HG03558 (cell line): ENCODE measurements around the gene ERBB2.

Experiments
- ATAC-seq: cut with Tn5 transposase; IDR thresholded peaks from one replicate; pipeline ENCODE4 v1.9.1; 2021; ENCODE audit warnings: moderate number of reproducible peaks; ENCODE audit not compliant: unreplicated experiment; ENCODE audit errors: extremely low read depth

ERBB2 gene

GRCh38 chr17:39776252-39776651, 76.4 kb downstream of the ERBB2 start:
- ATAC-seq, result no peak

GRCh38 chr17:39777534-39778365, 77.9 kb downstream of the ERBB2 start:
- ATAC-seq, result no peak
